GM23338 (cell line): ENCODE results near the gene PPARD. TPM values are rescaled to one million over a fixed set of nuclear protein-coding genes. Genes with fewer than 3 reads are reported as not detected.
A peak's percentile ranks its signal among the peaks of the same experiment; 100 is the strongest.

Source experiments
- ATAC-seq: fragments of 200-7000 bp; cut with Tn5 transposase; 3 replicates; pipeline ENCODE4 v1.9.1; 2020
- DNase-seq: peaks from one replicate; pipeline ENCODE4 v3.0.0-alpha.2; 2015; ENCODE audit warnings: low spot score
- H2AFZ ChIP-seq: fragments of 200-600 bp; sonication (generic); 2 replicates; pipeline ENCODE4 v1.8.0; 2016; ENCODE audit warnings: antibody characterized with exemption, mild to moderate bottlenecking, moderate library complexity
- H3F3A ChIP-seq: fragments of 200-600 bp; sonication (generic); replicated peaks from 2 replicates; pipeline ENCODE4 v1.8.0; 2017; ENCODE audit warnings: antibody characterized with exemption, mixed run types, low read depth
- H3K27ac ChIP-seq: fragments of 200-600 bp; sonication (generic); 2 replicates; pipeline ENCODE4 v1.6.1; 2016; ENCODE audit warnings: low read depth
- H3K27me3 ChIP-seq: fragments of 200-600 bp; sonication (generic); 2 replicates; pipeline ENCODE4 v1.8.0; 2016; ENCODE audit warnings: mild to moderate bottlenecking, mixed run types, moderate library complexity; ENCODE audit not compliant: insufficient read depth
- H3K36me3 ChIP-seq: fragments of 200-600 bp; sonication (generic); 2 replicates; pipeline ENCODE4 v1.8.0; 2016; ENCODE audit warnings: mild to moderate bottlenecking; ENCODE audit not compliant: insufficient read depth
- H3K4me1 ChIP-seq: fragments of 200-600 bp; sonication (generic); 2 replicates; pipeline ENCODE4 v1.8.0; 2016; ENCODE audit warnings: mild to moderate bottlenecking, moderate library complexity; ENCODE audit not compliant: insufficient read depth
- H3K4me2 ChIP-seq: fragments of 200-600 bp; sonication (generic); 2 replicates; pipeline ENCODE4 v1.7.1; 2017; ENCODE audit warnings: mixed run types
- H3K4me3 ChIP-seq: fragments of 200-600 bp; sonication (generic); 2 replicates; pipeline ENCODE4 v1.6.1; 2016; ENCODE audit warnings: mixed run types
- H3K79me2 ChIP-seq: fragments of 200-600 bp; sonication (generic); replicated peaks from 2 replicates; pipeline ENCODE4 v1.8.0; 2017; ENCODE audit warnings: mild to moderate bottlenecking; ENCODE audit not compliant: insufficient read depth
- H3K9me2 ChIP-seq: fragments of 200-600 bp; sonication (generic); 2 replicates; pipeline ENCODE4 v1.8.0; 2017; ENCODE audit not compliant: insufficient read depth
- H4K20me1 ChIP-seq: fragments of 200-600 bp; sonication (generic); replicated peaks from 2 replicates; pipeline ENCODE4 v1.8.0; 2017; ENCODE audit warnings: mild to moderate bottlenecking; ENCODE audit not compliant: insufficient read depth
- H3K27ac Mint-ChIP-seq: 2 replicates; pipeline ENCODE4 v1.8.0; 2020; ENCODE audit warnings: inconsistent platforms, mild to moderate bottlenecking, moderate library complexity, mixed read lengths
- H3K27me3 Mint-ChIP-seq: 3 replicates; pipeline ENCODE4 v1.8.0; 2022; ENCODE audit warnings: low read depth, mild to moderate bottlenecking, moderate library complexity, mixed read lengths, inconsistent platforms; ENCODE audit not compliant: insufficient read depth, poor library complexity
- H3K36me3 Mint-ChIP-seq: 3 replicates; pipeline ENCODE4 v1.8.0; 2021; ENCODE audit warnings: low read depth, mild to moderate bottlenecking, inconsistent platforms, moderate library complexity, mixed read lengths
- H3K4me1 Mint-ChIP-seq: 3 replicates; pipeline ENCODE4 v1.8.0; 2020; ENCODE audit warnings: mild to moderate bottlenecking, inconsistent platforms, mixed read lengths
- H3K4me3 Mint-ChIP-seq: 3 replicates; pipeline ENCODE4 v1.8.0; 2021; ENCODE audit warnings: moderate library complexity, mild to moderate bottlenecking, inconsistent platforms, mixed read lengths
- H3K9me3 Mint-ChIP-seq: 3 replicates; pipeline ENCODE4 v1.8.0; 2020; ENCODE audit warnings: moderate library complexity, mild to moderate bottlenecking, inconsistent platforms, mixed read lengths
- EZH2 ChIP-seq: fragments of 200-600 bp; sonication (generic); IDR thresholded peaks from one replicate; pipeline ENCODE4 v1.8.0; 2017; ENCODE audit warnings: antibody characterized with exemption, mild to moderate bottlenecking, low read depth; ENCODE audit not compliant: unreplicated experiment
- EZH2phosphoT487 ChIP-seq: fragments of 200-600 bp; sonication (generic); IDR thresholded peaks from one replicate; pipeline ENCODE4 v1.8.1; 2018; ENCODE audit warnings: antibody characterized with exemption; ENCODE audit not compliant: unreplicated experiment
- JUNB ChIP-seq: IDR thresholded peaks from one replicate; pipeline ENCODE4 v1.6.1; 2016; ENCODE audit warnings: antibody characterized with exemption; ENCODE audit not compliant: unreplicated experiment
- NANOG ChIP-seq: IDR thresholded peaks from 2 replicates; pipeline ENCODE4 v1.6.1; 2016; ENCODE audit warnings: antibody characterized with exemption, borderline replicate concordance
- POLR2AphosphoS5 ChIP-seq: IDR thresholded peaks from 2 replicates; pipeline ENCODE4 v1.6.1; 2016; ENCODE audit warnings: antibody characterized with exemption, low read depth
- ZNF114 ChIP-seq: fragments of 250-450 bp; sonication (Bioruptor Pico); IDR thresholded peaks from 2 replicates; pipeline ENCODE4 v1.5.0; 2020; ENCODE audit warnings: mild to moderate bottlenecking, moderate library complexity
- polyA plus RNA-seq: library from polyadenylated mRNA; unstranded; fragments of >200 nt; fragmentation: Nextera tagmentation; extraction: Ambion mirVana; gene quantifications from 2 replicates; pipeline ENCODE4 v1.2.1, GENCODE V29; 2016
- total RNA-seq: library from RNA; depleted of rRNA; stranded (reverse); fragments of >200 nt; shearing (Covaris generic); gene quantifications from 2 replicates; pipeline ENCODE4 v1.2.3, GENCODE V29; 2014
- TF ChIP-seq, protein P1 (sequence below): IDR thresholded peaks from one replicate; pipeline ENCODE4 v1.6.1; 2018; ENCODE audit warnings: antibody characterized with exemption; ENCODE audit not compliant: unreplicated experiment
- TF ChIP-seq, protein P2 (sequence below): fragments of 250-450 bp; sonication (Bioruptor Pico); IDR thresholded peaks from 2 replicates; pipeline ENCODE4 v1.5.0; 2020; ENCODE audit warnings: mild to moderate bottlenecking, moderate library complexity

Gene PPARD
- total and polyA plus RNA-seq, 2 experiments from 2014 or later, result 5.1 to 9.7 TPM

DNA sequence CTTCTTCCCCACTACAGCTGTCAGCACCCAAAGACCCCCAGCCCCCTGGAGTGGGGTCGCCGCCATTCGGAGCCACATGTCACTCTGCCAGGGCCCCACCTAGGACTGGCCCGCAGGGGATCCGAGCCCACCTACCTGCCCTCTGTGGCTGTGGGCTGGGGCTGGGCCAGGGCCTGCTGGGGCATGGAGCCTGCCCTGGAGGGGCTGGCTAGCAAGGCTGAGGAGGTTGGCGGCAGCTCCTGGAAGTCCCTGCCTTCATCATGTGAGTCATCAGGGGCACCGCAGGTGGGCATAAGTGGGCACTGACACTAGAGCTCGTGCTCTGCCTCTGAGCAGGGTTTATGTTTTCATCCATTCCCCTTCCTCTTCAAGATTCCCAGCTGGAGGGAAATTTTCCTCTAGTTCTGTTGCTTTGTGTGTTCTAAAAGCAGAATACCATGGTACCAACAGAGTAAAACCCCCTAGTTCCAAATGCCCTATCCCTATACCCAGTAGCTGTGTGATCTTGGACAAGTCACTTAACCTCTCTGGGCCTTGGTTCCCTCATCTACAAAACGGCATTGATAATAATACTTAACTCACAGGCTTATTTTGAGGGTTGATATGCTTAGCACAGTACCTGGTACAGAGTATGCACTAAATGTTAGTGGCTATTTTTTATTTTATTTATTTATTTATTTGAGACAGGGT lies 101.1 kb downstream of the PPARD start:
- Histone ChIP-seq H2AFZ (no peak overlapping the region), H3K79me2 (no peaks in the 10 kb centered on the region)
- H3K9me3 Mint-ChIP-seq, result no peaks in the 10 kb centered on the region

More for the DNA sequence above, 101.1 kb downstream of the PPARD start:
- H3K36me3 ChIP-seq, result no peaks in the 10 kb centered on the region
- H3K27ac ChIP-seq, result no peak overlapping the region
- H3K27me3 ChIP-seq, result no peaks in the 10 kb centered on the region
- H3K4me2 ChIP-seq, result no peak overlapping the region
- Mint-ChIP-seq H3K4me1 (no peaks in the 10 kb centered on the region), H3K27me3 (peaks cover 6% of the 10 kb centered on the region), H3K4me3 (no peak overlapping the region), H3K27ac (no peak overlapping the region), H3K36me3 (no peaks in the 10 kb centered on the region)
- no peak for DNase-seq
- H3K4me1 ChIP-seq, result no peaks in the 10 kb centered on the region
- TF ChIP-seq, protein P1, sequence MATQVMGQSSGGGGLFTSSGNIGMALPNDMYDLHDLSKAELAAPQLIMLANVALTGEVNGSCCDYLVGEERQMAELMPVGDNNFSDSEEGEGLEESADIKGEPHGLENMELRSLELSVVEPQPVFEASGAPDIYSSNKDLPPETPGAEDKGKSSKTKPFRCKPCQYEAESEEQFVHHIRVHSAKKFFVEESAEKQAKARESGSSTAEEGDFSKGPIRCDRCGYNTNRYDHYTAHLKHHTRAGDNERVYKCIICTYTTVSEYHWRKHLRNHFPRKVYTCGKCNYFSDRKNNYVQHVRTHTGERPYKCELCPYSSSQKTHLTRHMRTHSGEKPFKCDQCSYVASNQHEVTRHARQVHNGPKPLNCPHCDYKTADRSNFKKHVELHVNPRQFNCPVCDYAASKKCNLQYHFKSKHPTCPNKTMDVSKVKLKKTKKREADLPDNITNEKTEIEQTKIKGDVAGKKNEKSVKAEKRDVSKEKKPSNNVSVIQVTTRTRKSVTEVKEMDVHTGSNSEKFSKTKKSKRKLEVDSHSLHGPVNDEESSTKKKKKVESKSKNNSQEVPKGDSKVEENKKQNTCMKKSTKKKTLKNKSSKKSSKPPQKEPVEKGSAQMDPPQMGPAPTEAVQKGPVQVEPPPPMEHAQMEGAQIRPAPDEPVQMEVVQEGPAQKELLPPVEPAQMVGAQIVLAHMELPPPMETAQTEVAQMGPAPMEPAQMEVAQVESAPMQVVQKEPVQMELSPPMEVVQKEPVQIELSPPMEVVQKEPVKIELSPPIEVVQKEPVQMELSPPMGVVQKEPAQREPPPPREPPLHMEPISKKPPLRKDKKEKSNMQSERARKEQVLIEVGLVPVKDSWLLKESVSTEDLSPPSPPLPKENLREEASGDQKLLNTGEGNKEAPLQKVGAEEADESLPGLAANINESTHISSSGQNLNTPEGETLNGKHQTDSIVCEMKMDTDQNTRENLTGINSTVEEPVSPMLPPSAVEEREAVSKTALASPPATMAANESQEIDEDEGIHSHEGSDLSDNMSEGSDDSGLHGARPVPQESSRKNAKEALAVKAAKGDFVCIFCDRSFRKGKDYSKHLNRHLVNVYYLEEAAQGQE, result no peak
- TF ChIP-seq POLR2AphosphoS5 (no peak), NANOG (no peak), ZNF114 (CRISPR knock-in tag) (no peak), EZH2 (no peak), EZH2phosphoT487 (no peak), JUNB (no peak)
- TF ChIP-seq, protein P2, sequence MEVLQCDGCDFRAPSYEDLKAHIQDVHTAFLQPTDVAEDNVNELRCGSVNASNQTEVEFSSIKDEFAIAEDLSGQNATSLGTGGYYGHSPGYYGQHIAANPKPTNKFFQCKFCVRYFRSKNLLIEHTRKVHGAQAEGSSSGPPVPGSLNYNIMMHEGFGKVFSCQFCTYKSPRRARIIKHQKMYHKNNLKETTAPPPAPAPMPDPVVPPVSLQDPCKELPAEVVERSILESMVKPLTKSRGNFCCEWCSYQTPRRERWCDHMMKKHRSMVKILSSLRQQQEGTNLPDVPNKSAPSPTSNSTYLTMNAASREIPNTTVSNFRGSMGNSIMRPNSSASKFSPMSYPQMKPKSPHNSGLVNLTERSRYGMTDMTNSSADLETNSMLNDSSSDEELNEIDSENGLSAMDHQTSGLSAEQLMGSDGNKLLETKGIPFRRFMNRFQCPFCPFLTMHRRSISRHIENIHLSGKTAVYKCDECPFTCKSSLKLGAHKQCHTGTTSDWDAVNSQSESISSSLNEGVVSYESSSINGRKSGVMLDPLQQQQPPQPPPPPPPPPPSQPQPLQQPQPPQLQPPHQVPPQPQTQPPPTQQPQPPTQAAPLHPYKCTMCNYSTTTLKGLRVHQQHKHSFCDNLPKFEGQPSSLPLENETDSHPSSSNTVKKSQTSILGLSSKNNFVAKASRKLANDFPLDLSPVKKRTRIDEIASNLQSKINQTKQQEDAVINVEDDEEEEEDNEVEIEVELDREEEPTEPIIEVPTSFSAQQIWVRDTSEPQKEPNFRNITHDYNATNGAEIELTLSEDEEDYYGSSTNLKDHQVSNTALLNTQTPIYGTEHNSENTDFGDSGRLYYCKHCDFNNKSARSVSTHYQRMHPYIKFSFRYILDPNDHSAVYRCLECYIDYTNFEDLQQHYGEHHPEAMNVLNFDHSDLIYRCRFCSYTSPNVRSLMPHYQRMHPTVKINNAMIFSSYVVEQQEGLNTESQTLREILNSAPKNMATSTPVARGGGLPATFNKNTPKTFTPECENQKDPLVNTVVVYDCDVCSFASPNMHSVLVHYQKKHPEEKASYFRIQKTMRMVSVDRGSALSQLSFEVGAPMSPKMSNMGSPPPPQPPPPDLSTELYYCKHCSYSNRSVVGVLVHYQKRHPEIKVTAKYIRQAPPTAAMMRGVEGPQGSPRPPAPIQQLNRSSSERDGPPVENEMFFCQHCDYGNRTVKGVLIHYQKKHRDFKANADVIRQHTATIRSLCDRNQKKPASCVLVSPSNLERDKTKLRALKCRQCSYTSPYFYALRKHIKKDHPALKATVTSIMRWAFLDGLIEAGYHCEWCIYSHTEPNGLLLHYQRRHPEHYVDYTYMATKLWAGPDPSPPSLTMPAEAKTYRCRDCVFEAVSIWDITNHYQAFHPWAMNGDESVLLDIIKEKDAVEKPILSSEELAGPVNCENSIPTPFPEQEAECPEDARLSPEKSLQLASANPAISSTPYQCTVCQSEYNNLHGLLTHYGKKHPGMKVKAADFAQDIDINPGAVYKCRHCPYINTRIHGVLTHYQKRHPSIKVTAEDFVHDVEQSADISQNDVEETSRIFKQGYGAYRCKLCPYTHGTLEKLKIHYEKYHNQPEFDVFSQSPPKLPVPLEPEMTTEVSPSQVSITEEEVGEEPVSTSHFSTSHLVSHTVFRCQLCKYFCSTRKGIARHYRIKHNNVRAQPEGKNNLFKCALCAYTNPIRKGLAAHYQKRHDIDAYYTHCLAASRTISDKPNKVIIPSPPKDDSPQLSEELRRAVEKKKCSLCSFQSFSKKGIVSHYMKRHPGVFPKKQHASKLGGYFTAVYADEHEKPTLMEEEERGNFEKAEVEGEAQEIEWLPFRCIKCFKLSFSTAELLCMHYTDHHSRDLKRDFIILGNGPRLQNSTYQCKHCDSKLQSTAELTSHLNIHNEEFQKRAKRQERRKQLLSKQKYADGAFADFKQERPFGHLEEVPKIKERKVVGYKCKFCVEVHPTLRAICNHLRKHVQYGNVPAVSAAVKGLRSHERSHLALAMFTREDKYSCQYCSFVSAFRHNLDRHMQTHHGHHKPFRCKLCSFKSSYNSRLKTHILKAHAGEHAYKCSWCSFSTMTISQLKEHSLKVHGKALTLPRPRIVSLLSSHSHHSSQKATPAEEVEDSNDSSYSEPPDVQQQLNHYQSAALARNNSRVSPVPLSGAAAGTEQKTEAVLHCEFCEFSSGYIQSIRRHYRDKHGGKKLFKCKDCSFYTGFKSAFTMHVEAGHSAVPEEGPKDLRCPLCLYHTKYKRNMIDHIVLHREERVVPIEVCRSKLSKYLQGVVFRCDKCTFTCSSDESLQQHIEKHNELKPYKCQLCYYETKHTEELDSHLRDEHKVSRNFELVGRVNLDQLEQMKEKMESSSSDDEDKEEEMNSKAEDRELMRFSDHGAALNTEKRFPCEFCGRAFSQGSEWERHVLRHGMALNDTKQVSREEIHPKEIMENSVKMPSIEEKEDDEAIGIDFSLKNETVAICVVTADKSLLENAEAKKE, result no peak
- ATAC-seq, result 0 out of 3 replicates have a peak, but pooled peaks have one; percentile 17
- no peaks in the 10 kb centered on the region for H3F3A ChIP-seq
- H3K4me3 ChIP-seq, result no peak overlapping the region
- no peaks in the 10 kb centered on the region for H3K9me2 ChIP-seq
- no peaks in the 10 kb centered on the region for H4K20me1 ChIP-seq
